ENCODE data around the gene NOX3. TPM values are rescaled to one million over a fixed set of nuclear protein-coding genes. Genes with fewer than 3 reads are reported as not detected.
"Not testable (repeated sequence)": the region's sequence is repeated elsewhere in the genome, so short reads cannot be mapped to it uniquely, and the experiment has no call there.

The NOX3 gene
- total and polyA plus RNA-seq, 2 donors from 2014 or later: not detected

DNA sequence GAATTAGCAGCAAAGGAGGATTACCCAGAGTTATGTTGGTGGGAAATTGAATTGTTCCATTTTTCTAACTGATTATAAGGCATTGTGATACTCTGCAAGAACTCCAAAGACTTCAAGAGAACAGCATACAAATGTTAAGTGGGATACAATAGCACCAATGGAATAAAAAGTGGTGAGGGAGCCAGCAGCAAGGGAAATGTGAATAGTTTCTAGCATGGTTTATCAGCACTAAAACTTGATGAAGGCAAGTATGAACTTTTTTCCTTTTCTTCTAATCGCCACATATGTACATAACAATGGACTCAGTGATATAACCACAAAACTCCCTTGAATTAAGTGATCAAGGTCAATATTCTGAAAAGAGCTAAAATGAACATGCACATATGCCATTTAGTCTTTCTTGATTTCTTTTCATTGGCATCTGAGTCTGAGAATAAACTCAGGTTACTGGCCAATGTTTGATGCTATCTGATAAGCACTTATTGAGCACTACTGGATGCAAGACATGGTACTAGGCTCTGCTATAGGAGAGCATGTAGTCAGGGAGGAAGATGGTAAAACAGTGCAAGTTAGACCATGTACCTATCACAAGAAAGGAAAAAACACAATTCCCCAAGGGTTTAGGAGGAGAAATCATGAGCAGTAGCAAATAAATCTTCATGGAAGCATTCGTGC is 36.6 kb upstream of the NOX3 start:
- TF ChIP-seq, protein P1, sequence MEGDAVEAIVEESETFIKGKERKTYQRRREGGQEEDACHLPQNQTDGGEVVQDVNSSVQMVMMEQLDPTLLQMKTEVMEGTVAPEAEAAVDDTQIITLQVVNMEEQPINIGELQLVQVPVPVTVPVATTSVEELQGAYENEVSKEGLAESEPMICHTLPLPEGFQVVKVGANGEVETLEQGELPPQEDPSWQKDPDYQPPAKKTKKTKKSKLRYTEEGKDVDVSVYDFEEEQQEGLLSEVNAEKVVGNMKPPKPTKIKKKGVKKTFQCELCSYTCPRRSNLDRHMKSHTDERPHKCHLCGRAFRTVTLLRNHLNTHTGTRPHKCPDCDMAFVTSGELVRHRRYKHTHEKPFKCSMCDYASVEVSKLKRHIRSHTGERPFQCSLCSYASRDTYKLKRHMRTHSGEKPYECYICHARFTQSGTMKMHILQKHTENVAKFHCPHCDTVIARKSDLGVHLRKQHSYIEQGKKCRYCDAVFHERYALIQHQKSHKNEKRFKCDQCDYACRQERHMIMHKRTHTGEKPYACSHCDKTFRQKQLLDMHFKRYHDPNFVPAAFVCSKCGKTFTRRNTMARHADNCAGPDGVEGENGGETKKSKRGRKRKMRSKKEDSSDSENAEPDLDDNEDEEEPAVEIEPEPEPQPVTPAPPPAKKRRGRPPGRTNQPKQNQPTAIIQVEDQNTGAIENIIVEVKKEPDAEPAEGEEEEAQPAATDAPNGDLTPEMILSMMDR (IDR thresholded peaks at IDR 0.05; ENCODE audit: borderline replicate concordance, extremely low read depth, insufficient read depth): no peak
- intact Hi-C loops (cut with DNase I): no loop called here
- FAIRE-seq: no peak

DNA sequence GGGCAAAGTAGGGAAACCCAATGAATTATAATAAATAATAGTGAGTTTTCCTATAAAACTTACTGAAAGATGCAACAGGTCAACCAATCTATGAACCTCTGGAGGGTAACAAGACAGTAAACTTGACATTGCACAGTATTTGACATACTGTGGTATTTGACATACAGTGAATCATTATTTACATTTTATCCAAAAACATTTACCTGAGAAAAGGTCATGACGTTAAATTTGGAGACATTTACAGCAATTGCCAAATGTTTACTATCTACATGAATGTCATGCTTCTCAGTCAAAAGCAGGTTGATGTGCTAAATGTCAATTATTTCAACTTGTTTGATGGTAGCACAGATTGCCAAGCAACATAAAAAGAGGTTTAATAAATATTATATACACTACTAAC is 35.8 kb upstream of the NOX3 start:
- FAIRE-seq (no peak), DNase-seq (no peak)
- Histone ChIP-seq H3K9ac (ENCODE audit: low read length in 3 of 3) (no peak overlapping the region), H3K4me1 (ENCODE audit: control insufficient read depth in 2 of 3, insufficient read depth in 2 of 3, low read depth in 1 of 3, low read length in 3 of 3) (no peaks in the 10 kb centered on the region), H3K36me3 (ENCODE audit: control insufficient read depth in 2 of 3, insufficient read depth in 3 of 3, low read length in 3 of 3) (no peaks in the 10 kb centered on the region), H3K27me3 (ENCODE audit: control insufficient read depth, insufficient read depth, low read length) (no peaks in the 10 kb centered on the region), H3K27ac (ENCODE audit: low read depth in 2 of 2, low read length in 2 of 2) (no peak overlapping the region), H3K9me3 (ENCODE audit: control insufficient read depth in 2 of 3, insufficient read depth in 1 of 3, low read length in 3 of 3) (no peaks in the 10 kb centered on the region), H3K4me3 (ENCODE audit: low read length in 3 of 3) (no peak overlapping the region)
- TF ChIP-seq, protein P1 (IDR thresholded peaks at IDR 0.05; ENCODE audit: borderline replicate concordance, extremely low read depth, insufficient read depth): no peak
- intact Hi-C loops (cut with DNase I): no loop called here

More for the DNA sequence above, 36.6 kb upstream of the NOX3 start:
- Histone ChIP-seq H3K9ac (ENCODE audit: low read length in 3 of 3) (no peak overlapping the region), H3K36me3 (ENCODE audit: control insufficient read depth in 2 of 3, insufficient read depth in 3 of 3, low read length in 3 of 3) (no peaks in the 10 kb centered on the region), H3K4me3 (ENCODE audit: low read length in 3 of 3) (no peak overlapping the region), H3K27ac (ENCODE audit: low read depth in 2 of 2, low read length in 2 of 2) (no peak overlapping the region), H3K27me3 (ENCODE audit: control insufficient read depth, insufficient read depth, low read length) (no peaks in the 10 kb centered on the region), H3K4me1 (ENCODE audit: control insufficient read depth in 2 of 3, insufficient read depth in 2 of 3, low read depth in 1 of 3, low read length in 3 of 3) (no peaks in the 10 kb centered on the region), H3K9me3 (ENCODE audit: control insufficient read depth in 2 of 3, insufficient read depth in 1 of 3, low read length in 3 of 3) (no peaks in the 10 kb centered on the region)
- DNase-seq: no peak

DNA sequence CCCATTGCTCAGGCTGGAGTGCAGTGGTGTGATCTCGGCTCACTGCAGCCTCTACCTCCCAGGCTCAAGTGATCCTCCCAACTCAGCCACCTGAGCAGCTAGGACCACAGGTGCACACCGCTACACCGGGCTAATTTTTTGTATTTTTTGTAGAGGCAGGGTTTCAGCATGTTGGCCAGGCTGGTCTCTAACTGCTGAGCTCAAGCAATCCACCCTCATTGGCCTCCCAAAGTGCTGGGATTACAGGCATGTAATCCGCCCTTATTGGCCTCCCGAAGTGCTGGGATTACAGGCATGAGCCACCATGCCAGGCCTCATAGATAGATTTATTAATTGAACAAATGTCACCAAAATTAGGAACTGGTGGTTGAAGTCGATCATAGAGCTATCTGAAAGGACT is 32.6 kb upstream of the NOX3 start:
- FAIRE-seq; DNase-seq; H3K9me3 ChIP-seq (ENCODE audit: control insufficient read depth in 2 of 3, insufficient read depth in 1 of 3, low read length in 3 of 3); H3K27ac ChIP-seq (ENCODE audit: low read depth in 2 of 2, low read length in 2 of 2); H3K9ac ChIP-seq (ENCODE audit: low read length in 3 of 3); H3K36me3 ChIP-seq (ENCODE audit: control insufficient read depth in 2 of 3, insufficient read depth in 3 of 3, low read length in 3 of 3); H3K27me3 ChIP-seq (ENCODE audit: control insufficient read depth, insufficient read depth, low read length); intact Hi-C loops (cut with DNase I); H3K4me1 ChIP-seq (ENCODE audit: control insufficient read depth in 2 of 3, insufficient read depth in 2 of 3, low read depth in 1 of 3, low read length in 3 of 3); H3K4me3 ChIP-seq (ENCODE audit: low read length in 3 of 3): not testable (repeated sequence)

DNA sequence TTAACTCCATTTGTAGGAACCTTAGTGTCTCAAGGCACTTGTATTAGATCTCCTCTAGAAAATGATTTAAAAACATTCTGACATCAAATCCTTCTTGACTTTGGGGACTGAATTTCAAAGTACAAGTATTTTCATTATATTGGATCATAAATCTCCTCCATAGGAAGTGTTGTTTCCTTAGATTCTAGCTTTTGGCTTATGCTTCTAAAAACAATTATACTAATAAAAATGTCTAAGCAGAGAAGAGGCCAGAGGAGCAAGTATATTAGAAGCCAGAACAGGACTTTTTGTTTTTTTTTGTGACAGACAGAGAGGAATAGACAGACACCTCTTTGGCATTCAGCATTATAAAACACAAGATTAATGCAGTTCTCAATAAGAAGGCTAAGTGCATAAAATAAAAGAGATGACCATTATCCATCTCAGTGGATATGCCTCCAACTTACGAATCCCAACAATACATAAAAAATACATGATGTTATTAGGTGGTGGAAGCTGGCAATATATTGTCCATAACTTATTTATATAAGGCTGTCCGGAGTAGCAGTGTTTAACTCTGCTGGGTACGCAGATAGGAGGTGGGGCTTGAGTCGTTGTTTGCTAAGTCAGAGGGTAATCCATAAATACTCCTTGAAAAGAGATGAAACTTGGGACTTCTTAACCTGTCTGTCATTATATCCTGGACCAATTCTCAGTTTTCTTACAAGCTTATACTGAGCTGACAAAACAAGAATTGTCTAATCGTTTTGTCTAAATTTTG is 31.9 kb upstream of the NOX3 start:
- no peak overlapping the region for H3K27ac ChIP-seq (ENCODE audit: low read depth in 2 of 2, low read length in 2 of 2)
- H3K36me3 ChIP-seq (ENCODE audit: control insufficient read depth in 2 of 3, insufficient read depth in 3 of 3, low read length in 3 of 3): no peaks in the 10 kb centered on the region
- H3K9me3 ChIP-seq (ENCODE audit: control insufficient read depth in 2 of 3, insufficient read depth in 1 of 3, low read length in 3 of 3): no peaks in the 10 kb centered on the region
- intact Hi-C loops (cut with DNase I): no loop called here
- no peaks in the 10 kb centered on the region for H3K27me3 ChIP-seq (ENCODE audit: control insufficient read depth, insufficient read depth, low read length)
- H3K9ac ChIP-seq (ENCODE audit: low read length in 3 of 3): no peak overlapping the region
- TF ChIP-seq, protein P1 (IDR thresholded peaks at IDR 0.05; ENCODE audit: borderline replicate concordance, extremely low read depth, insufficient read depth): no peak
- H3K4me1 ChIP-seq (ENCODE audit: control insufficient read depth in 2 of 3, insufficient read depth in 2 of 3, low read depth in 1 of 3, low read length in 3 of 3): no peaks in the 10 kb centered on the region
- peak in 2 of 5 donors; percentile 54 to 60 for DNase-seq
- H3K4me3 ChIP-seq (ENCODE audit: low read length in 3 of 3): no peak overlapping the region
- FAIRE-seq: no peak
